Measurements from ENCODE around the gene INTS6. TPM values are rescaled to one million over a fixed set of nuclear protein-coding genes. Genes with fewer than 3 reads are reported as not detected.
A peak's percentile ranks its signal among the peaks of the same experiment; 100 is the strongest.

The INTS6 gene
- total RNA-seq, 2 donors from 2014 or later, result 37.4 to 59.0 TPM

GRCh38 chr13:51457086-51457815 is 4.4 kb upstream of the INTS6 start:
- Histone ChIP-seq H3K4me1 (replicated peaks) (no peaks in the 10 kb centered on the region), H3K36me3 (no peaks in the 10 kb centered on the region), H3K27ac (no peak overlapping the region), H3K9me3 (no peaks in the 10 kb centered on the region), H3K4me3 (no peak overlapping the region), H3K27me3 (replicated peaks; ENCODE audit: insufficient read depth) (no peaks in the 10 kb centered on the region)
- DNase-seq (ENCODE audit: low spot score), result no peak
- intact Hi-C loops (cut with DNase I), result loop anchor here (10.0 kb wide), 1 partner anchor 998 kb away; the partner anchor contains the start of genes CKAP2 and VPS36
- no peak for TF ChIP-seq CTCF (IDR thresholded peaks at IDR 0.05)
- TF ChIP-seq POLR2AphosphoS5 (IDR thresholded peaks at IDR 0.05), result no peak
- TF ChIP-seq POLR2A (IDR thresholded peaks at IDR 0.05), result no peak
- 94% methylated on average over 15 of the region's 15 CpGs for WGBS

- TF ChIP-seq POLR2A (IDR thresholded peaks at IDR 0.05) (no peak), POLR2AphosphoS5 (IDR thresholded peaks at IDR 0.05) (no peak), CTCF (IDR thresholded peaks at IDR 0.05) (no peak)
- no peak for DNase-seq (ENCODE audit: low spot score)
- H3K4me3 ChIP-seq, result no peak overlapping the region
- H3K4me1 ChIP-seq (replicated peaks), result no peaks in the 10 kb centered on the region
- intact Hi-C loops (cut with DNase I), result loop anchor here (10.0 kb wide), 1 partner anchor 998 kb away; the partner anchor contains the start of genes CKAP2 and VPS36
- no peaks in the 10 kb centered on the region for H3K36me3 ChIP-seq
- H3K27ac ChIP-seq, result no peak overlapping the region
- WGBS, result 97% methylated on average over 13 of the region's 13 CpGs
- no peaks in the 10 kb centered on the region for H3K9me3 ChIP-seq
- no peaks in the 10 kb centered on the region for H3K27me3 ChIP-seq (replicated peaks; ENCODE audit: insufficient read depth)
These were observed 3.7 kb upstream of the INTS6 start for GRCh38 chr13:51456510-51456909.

GRCh38 chr13:51455532-51455931 is 2.7 kb upstream of the INTS6 start:
- no peak for TF ChIP-seq POLR2AphosphoS5 (IDR thresholded peaks at IDR 0.05)
- no peak for TF ChIP-seq CTCF (IDR thresholded peaks at IDR 0.05)
- no peak for TF ChIP-seq POLR2A (IDR thresholded peaks at IDR 0.05)
- no peak for DNase-seq (ENCODE audit: low spot score)
- WGBS, result 92% methylated on average over 9 of the region's 9 CpGs

GRCh38 chr13:51453959-51454703 is 1.3 kb upstream of the INTS6 start:
- Histone ChIP-seq H3K36me3 (no peaks in the 10 kb centered on the region), H3K4me1 (replicated peaks) (no peaks in the 10 kb centered on the region), H3K27me3 (replicated peaks; ENCODE audit: insufficient read depth) (no peaks in the 10 kb centered on the region), H3K9me3 (no peaks in the 10 kb centered on the region), H3K4me3 (peak overlapping the region; percentile 64 to 66), H3K27ac (peak overlapping the region; percentile 97 to 98)
- intact Hi-C loops (cut with DNase I), result loop anchor here (1.0 to 10.0 kb wide), 4 partner anchors 130 to 1001 kb away; partner anchors contain the start of genes CKAP2, VPS36 and WDFY2
- peak; percentile 23 for DNase-seq (ENCODE audit: low spot score)
- WGBS, result 7% methylated on average over 13 of the region's 13 CpGs
- TF ChIP-seq POLR2AphosphoS5 (IDR thresholded peaks at IDR 0.05) (no peak), POLR2A (IDR thresholded peaks at IDR 0.05) (no peak), CTCF (IDR thresholded peaks at IDR 0.05) (no peak)

More at GRCh38 chr13:51455532-51455931, 2.7 kb upstream of the INTS6 start:
- no peaks in the 10 kb centered on the region for H3K9me3 ChIP-seq
- no peaks in the 10 kb centered on the region for H3K27me3 ChIP-seq (replicated peaks; ENCODE audit: insufficient read depth)
- no peaks in the 10 kb centered on the region for H3K36me3 ChIP-seq
- H3K4me1 ChIP-seq (replicated peaks), result no peaks in the 10 kb centered on the region
- H3K27ac ChIP-seq, result no peak overlapping the region
- intact Hi-C loops (cut with DNase I), result loop anchor here (10.0 kb wide), 1 partner anchor 999 kb away; the partner anchor contains the start of genes CKAP2 and VPS36
- no peak overlapping the region for H3K4me3 ChIP-seq
